Upper lobe of right lung (tissue), 1 donor: ENCODE measurements around the gene ADAM23. TPM values are rescaled to one million over a fixed set of nuclear protein-coding genes. Genes with fewer than 3 reads are reported as not detected.

ENCODE experiments used
- ATAC-seq: fragments of 200-7000 bp; cut with Tn5 transposase; one replicate; pipeline ENCODE4 v1.9.1; 2020; ENCODE audit warnings: mild to moderate bottlenecking, moderate library complexity
- DNase-seq: peaks from one replicate; pipeline ENCODE4 v3.0.0-alpha.2; 2020
- H3K27ac ChIP-seq: fragments of 200-600 bp; one replicate; pipeline ENCODE4 v1.8.0; 2022
- H3K27me3 ChIP-seq: fragments of 200-600 bp; one replicate; pipeline ENCODE4 v1.8.0; 2022; ENCODE audit warnings: mild to moderate bottlenecking
- H3K36me3 ChIP-seq: fragments of 200-600 bp; one replicate; pipeline ENCODE4 v1.8.0; 2022
- H3K4me1 ChIP-seq: fragments of 200-600 bp; one replicate; pipeline ENCODE4 v1.8.0; 2022
- H3K4me3 ChIP-seq: fragments of 200-600 bp; one replicate; pipeline ENCODE4 v1.8.0; 2022; ENCODE audit warnings: mild to moderate bottlenecking
- H3K9me3 ChIP-seq: fragments of 200-600 bp; one replicate; pipeline ENCODE4 v1.8.0; 2022
- CTCF ChIP-seq: fragments of 200-600 bp; IDR thresholded peaks from one replicate; pipeline ENCODE4 v1.8.0; 2022; ENCODE audit warnings: antibody characterized with exemption
- intact Hi-C: fragments of 100-400 bp; cut with DNase I; formaldehyde crosslinking; loops from one replicate; pipeline ENCODE4 v1.11.0; 2022
- total RNA-seq: library from RNA; stranded (reverse); fragmentation: NEBNext Ultra II Directional; extraction: Animal tissue kit (Norgen Biotek cat#: 25700); gene quantifications from one replicate; pipeline ENCODE4 v1.2.1, GENCODE V29; 2021
- donor health status: DM: no; HTN: yes; CAD: no; lungs with severe emphysema.

ADAM23 gene
- total RNA-seq, 1 donor from 2014 or later = 2.5 TPM

- Histone ChIP-seq H3K4me3 (no peak overlapping the region), H3K36me3 (no peaks in the 10 kb centered on the region), H3K9me3 (no peaks in the 10 kb centered on the region), H3K27ac (no peak overlapping the region), H3K4me1 (no peaks in the 10 kb centered on the region), H3K27me3 (no peaks in the 10 kb centered on the region)
- TF ChIP-seq CTCF = no peak
- intact Hi-C loops = no loop called here
- ATAC-seq = no peak
- no peak for DNase-seq
These were observed 122.3 kb downstream of the ADAM23 start for GRCh38 chr2:206565666-206566065.

DNA sequence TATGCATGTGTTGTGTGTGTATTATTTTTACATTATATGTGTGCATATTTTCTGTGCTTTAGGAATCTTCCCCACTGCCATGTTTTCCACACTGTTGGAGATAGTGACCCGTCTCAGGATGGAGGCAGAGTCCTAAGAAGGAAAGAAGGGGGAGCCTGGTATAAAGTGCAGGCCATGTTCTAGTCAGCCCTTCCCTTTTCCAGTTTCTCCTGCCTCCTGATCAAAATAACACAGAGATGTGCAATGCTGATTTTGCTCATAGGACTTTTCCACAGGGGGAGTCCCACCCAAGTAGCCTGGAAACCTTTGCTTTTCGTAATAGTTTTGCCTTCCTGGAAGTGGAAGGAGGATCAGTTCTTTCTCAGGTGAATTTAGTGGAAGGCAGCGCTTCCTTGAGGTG lies 126.1 kb downstream of the ADAM23 start:
- H3K4me1 ChIP-seq = no peaks in the 10 kb centered on the region
- no peak overlapping the region for H3K27ac ChIP-seq
- DNase-seq = no peak
- H3K4me3 ChIP-seq = no peak overlapping the region
- no peak for TF ChIP-seq CTCF
- H3K9me3 ChIP-seq = no peaks in the 10 kb centered on the region
- intact Hi-C loops = no loop called here
- no peak for ATAC-seq
- no peaks in the 10 kb centered on the region for H3K27me3 ChIP-seq
- no peaks in the 10 kb centered on the region for H3K36me3 ChIP-seq

DNA sequence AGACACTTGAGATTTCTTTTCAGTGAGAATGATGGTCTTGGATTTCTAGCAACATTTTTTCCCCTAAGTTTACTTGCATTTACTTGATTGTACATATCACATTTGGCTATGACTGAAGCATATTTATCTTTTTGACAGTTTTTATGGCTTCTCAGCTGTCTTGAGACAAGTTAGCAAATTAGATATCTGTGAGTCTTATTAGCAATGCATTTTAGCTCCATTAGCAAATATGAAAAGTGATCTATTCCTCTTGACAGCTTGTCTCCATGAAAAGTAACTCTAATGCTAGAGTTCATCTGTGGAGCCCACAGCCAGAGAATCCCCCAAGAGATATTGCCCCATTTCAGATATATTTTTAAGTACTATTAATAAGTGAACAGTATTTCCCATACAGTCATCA lies 126.9 kb downstream of the ADAM23 start:
- intact Hi-C loops = no loop called here
- no peak for DNase-seq
- ATAC-seq = no peak

DNA sequence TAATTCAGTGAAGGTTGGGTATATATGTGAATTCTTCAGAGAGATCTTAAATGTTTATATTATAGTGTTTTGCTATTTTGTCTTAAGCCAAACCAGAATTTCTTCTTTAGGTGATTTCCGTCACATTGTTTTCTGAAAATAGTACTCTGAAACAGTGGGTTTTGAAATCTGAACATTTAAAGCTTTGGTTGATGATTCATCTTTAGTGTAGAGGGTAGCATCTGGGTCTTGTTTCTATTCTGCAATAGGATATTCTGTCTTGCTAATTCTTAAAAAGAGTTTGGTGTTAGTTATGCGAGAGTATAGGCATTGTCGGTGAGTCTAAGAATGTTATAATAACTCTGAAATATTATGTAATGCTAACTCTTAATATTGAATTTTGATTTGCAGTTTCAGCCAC lies 129.4 kb downstream of the ADAM23 start:
- H3K4me3 ChIP-seq = no peak overlapping the region
- H3K27ac ChIP-seq = no peak overlapping the region
- DNase-seq (no peak), ATAC-seq (no peak)
- no peaks in the 10 kb centered on the region for H3K9me3 ChIP-seq
- TF ChIP-seq CTCF = no peak
- intact Hi-C loops = no loop called here
- no peaks in the 10 kb centered on the region for H3K36me3 ChIP-seq
- no peaks in the 10 kb centered on the region for H3K27me3 ChIP-seq
- H3K4me1 ChIP-seq = no peaks in the 10 kb centered on the region

More for the DNA sequence above, 126.9 kb downstream of the ADAM23 start:
- H3K27me3 ChIP-seq = no peaks in the 10 kb centered on the region
- H3K27ac ChIP-seq = no peak overlapping the region
- H3K9me3 ChIP-seq = no peaks in the 10 kb centered on the region
- H3K4me3 ChIP-seq = no peak overlapping the region
- no peaks in the 10 kb centered on the region for H3K36me3 ChIP-seq
- H3K4me1 ChIP-seq = no peaks in the 10 kb centered on the region
- TF ChIP-seq CTCF = no peak

DNA sequence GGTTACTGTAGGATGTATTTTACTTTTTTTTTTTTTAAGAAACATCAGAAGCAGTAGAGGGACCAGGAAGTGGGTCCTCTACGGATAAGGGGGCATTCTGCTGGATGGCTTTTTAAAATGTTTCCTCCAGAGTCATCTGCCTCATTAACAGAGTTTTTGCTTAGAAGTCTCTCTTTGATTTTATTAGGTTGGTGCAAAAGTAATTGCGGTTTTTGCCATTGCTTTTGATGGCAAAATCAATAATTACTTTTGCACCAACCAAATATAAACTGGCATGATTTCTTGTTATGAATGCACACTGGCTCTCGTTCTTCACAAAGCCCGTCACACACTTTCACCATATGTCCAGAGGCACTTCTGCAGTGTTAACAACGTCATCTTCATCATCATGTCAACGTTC lies 130.5 kb downstream of the ADAM23 start:
- no peaks in the 10 kb centered on the region for H3K36me3 ChIP-seq
- ATAC-seq (no peak), DNase-seq (no peak)
- no peaks in the 10 kb centered on the region for H3K4me1 ChIP-seq
- H3K9me3 ChIP-seq = no peaks in the 10 kb centered on the region
- intact Hi-C loops = no loop called here
- no peak for TF ChIP-seq CTCF
- H3K4me3 ChIP-seq = no peak overlapping the region
- no peaks in the 10 kb centered on the region for H3K27me3 ChIP-seq
- no peak overlapping the region for H3K27ac ChIP-seq
